Prostate gland (tissue), 2 donors: ENCODE results near the gene GPX4. TPM values are rescaled to one million over a fixed set of nuclear protein-coding genes. Genes with fewer than 3 reads are reported as not detected.

Experiments
- DNase-seq: peaks from one replicate; pipeline ENCODE4 v3.0.0-alpha.2; 2019; ENCODE audit warnings: low spot score
- H3K27ac ChIP-seq, 2 donors: fragments of 200-600 bp; sonication (generic); 2 replicates each; pipeline ENCODE4 v1.5.1; 2017 to 2019
- H3K27me3 ChIP-seq: fragments of 200-600 bp; sonication (generic); replicated peaks from 2 replicates; pipeline ENCODE4 v1.5.1; 2019; ENCODE audit not compliant: insufficient read depth
- H3K36me3 ChIP-seq, 2 donors: fragments of 200-600 bp; sonication (generic); 1 replicate in 1 of 2; 2 replicates in 1 of 2; pipeline versions ENCODE4 v1.5.1 to v1.8.1; 2017 to 2019
- H3K4me1 ChIP-seq: fragments of 200-600 bp; sonication (generic); replicated peaks from 2 replicates; pipeline ENCODE4 v1.5.1; 2019
- H3K4me3 ChIP-seq, 2 donors: fragments of 200-600 bp; sonication (generic); 2 replicates each; pipeline ENCODE4 v1.5.1; 2017 to 2019
- H3K9me3 ChIP-seq: fragments of 200-600 bp; sonication (generic); 2 replicates; pipeline ENCODE4 v1.5.1; 2017
- CTCF ChIP-seq, 4 experiments: fragments of 200-600 bp in 2 of 4; fragments of 450-650 bp in 2 of 4; sonication (generic) in 2 of 4; IDR thresholded peaks; 1 replicate in 3 of 4; 2 replicates in 1 of 4; pipeline ENCODE4 v1.5.1; 2016 to 2019; ENCODE audit warnings: antibody characterized with exemption in 4 of 4, mild to moderate bottlenecking in 2 of 4, moderate library complexity in 2 of 4
- POLR2A ChIP-seq: fragments of 450-650 bp; IDR thresholded peaks from one replicate; pipeline ENCODE4 v1.6.1; 2016; ENCODE audit warnings: antibody characterized with exemption, mild to moderate bottlenecking
- POLR2AphosphoS5 ChIP-seq: sonication (generic); formaldehyde crosslinking; IDR thresholded peaks from one replicate; pipeline ENCODE4 v1.6.1; 2017; ENCODE audit warnings: antibody characterized with exemption
- WGBS: methylation state at CpG from one replicate; pipeline ENCODE4 v1.1.5; 2018; 5-methylcytosine and 5-hydroxymethylcytosine counted together
- intact Hi-C: fragments of 100-400 bp; cut with DNase I; formaldehyde crosslinking; loops from one replicate; pipeline ENCODE4 v1.14.2; 2022
- total RNA-seq, 2 donors: library from RNA; depleted of rRNA; stranded (reverse); fragments of >200 nt; gene quantifications; one replicate each; pipeline ENCODE4 v1.1.0, GENCODE V29; 2016

GPX4 gene
- total RNA-seq, 2 donors from 2014 or later = 577 to 627 TPM

- Histone ChIP-seq H3K27me3 (no peaks in the 10 kb centered on the region), H3K27ac (peak overlapping the region in 1 of 2 donors; percentile 2), H3K36me3 (no peaks in the 10 kb centered on the region), H3K4me3 (peak overlapping the region in 1 of 2 donors; percentile 29), H3K9me3 (no peaks in the 10 kb centered on the region), H3K4me1 (no peaks in the 10 kb centered on the region)
- peak; percentile 91 for DNase-seq
- intact Hi-C loops = no loop called here
- WGBS = 16% methylated on average over 45 of the region's 51 CpGs
- no peak for TF ChIP-seq POLR2AphosphoS5
- no peak for TF ChIP-seq POLR2A
- no peak for TF ChIP-seq CTCF (IDR thresholded peaks at IDR 0.05)
Measured at GRCh38 chr19:1082165-1082927, 21.4 kb upstream of the GPX4 start.

GRCh38 chr19:1082928-1083816, 20.6 kb upstream of the GPX4 start:
- WGBS = 83% methylated on average over 59 of the region's 59 CpGs
- intact Hi-C loops = no loop called here
- H3K36me3 ChIP-seq = no peaks in the 10 kb centered on the region
- peak overlapping the region in 1 of 2 donors; percentile 29 for H3K4me3 ChIP-seq
- no peaks in the 10 kb centered on the region for H3K27me3 ChIP-seq
- H3K27ac ChIP-seq = peak overlapping the region in 1 of 2 donors; percentile 2
- no peak for TF ChIP-seq POLR2AphosphoS5
- TF ChIP-seq CTCF (IDR thresholded peaks at IDR 0.05) = no peak
- no peak for DNase-seq
- no peaks in the 10 kb centered on the region for H3K9me3 ChIP-seq
- no peaks in the 10 kb centered on the region for H3K4me1 ChIP-seq

GRCh38 chr19:1084024-1084868, 19.5 kb upstream of the GPX4 start:
- WGBS = 61% methylated on average over 35 of the region's 43 CpGs
- Histone ChIP-seq H3K27me3 (no peaks in the 10 kb centered on the region), H3K27ac (no peak overlapping the region), H3K9me3 (no peaks in the 10 kb centered on the region), H3K4me1 (no peaks in the 10 kb centered on the region), H3K36me3 (no peaks in the 10 kb centered on the region), H3K4me3 (no peak overlapping the region)
- no peak for DNase-seq
- no peak for TF ChIP-seq POLR2AphosphoS5
- TF ChIP-seq CTCF (IDR thresholded peaks at IDR 0.05) = no peak
- TF ChIP-seq POLR2A = no peak
- intact Hi-C loops = no loop called here

GRCh38 chr19:1085053-1085658, 18.6 kb upstream of the GPX4 start:
- H3K4me3 ChIP-seq = no peak overlapping the region
- 52% methylated on average over 8 of the region's 8 CpGs for WGBS
- no peaks in the 10 kb centered on the region for H3K36me3 ChIP-seq
- DNase-seq = no peak
- no peaks in the 10 kb centered on the region for H3K9me3 ChIP-seq
- no peak for TF ChIP-seq POLR2AphosphoS5
- TF ChIP-seq POLR2A = no peak
- no peak for TF ChIP-seq CTCF (IDR thresholded peaks at IDR 0.05)
- no peaks in the 10 kb centered on the region for H3K4me1 ChIP-seq
- no peaks in the 10 kb centered on the region for H3K27me3 ChIP-seq
- intact Hi-C loops = no loop called here
- H3K27ac ChIP-seq = no peak overlapping the region
